Measurements from ENCODE around the gene FZD7.

DNA sequence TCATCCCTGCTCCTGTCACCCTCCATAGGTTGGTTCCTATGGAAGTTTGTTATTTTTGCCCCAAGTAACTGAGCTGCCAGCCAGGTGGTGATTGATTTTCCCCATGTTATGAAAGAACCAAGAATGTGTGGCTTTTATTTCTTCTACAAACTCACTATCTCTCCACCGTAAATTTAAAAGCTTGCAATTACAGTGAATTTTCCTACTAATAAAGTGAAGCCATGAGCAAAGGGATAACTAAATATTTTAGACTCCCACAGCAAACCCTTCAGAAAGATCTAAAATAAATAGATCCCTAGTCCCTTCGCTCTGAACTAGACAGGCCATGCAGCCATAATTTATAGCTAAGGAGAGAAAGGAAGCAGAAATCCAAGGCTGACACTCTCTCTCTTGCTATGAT, 33.2 kb downstream of the FZD7 start:
- TF ChIP-seq, protein P1, sequence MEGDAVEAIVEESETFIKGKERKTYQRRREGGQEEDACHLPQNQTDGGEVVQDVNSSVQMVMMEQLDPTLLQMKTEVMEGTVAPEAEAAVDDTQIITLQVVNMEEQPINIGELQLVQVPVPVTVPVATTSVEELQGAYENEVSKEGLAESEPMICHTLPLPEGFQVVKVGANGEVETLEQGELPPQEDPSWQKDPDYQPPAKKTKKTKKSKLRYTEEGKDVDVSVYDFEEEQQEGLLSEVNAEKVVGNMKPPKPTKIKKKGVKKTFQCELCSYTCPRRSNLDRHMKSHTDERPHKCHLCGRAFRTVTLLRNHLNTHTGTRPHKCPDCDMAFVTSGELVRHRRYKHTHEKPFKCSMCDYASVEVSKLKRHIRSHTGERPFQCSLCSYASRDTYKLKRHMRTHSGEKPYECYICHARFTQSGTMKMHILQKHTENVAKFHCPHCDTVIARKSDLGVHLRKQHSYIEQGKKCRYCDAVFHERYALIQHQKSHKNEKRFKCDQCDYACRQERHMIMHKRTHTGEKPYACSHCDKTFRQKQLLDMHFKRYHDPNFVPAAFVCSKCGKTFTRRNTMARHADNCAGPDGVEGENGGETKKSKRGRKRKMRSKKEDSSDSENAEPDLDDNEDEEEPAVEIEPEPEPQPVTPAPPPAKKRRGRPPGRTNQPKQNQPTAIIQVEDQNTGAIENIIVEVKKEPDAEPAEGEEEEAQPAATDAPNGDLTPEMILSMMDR (IDR thresholded peaks at IDR 0.05 in 8 of 11, conservative IDR thresholded peaks at IDR 0.05 in 3 of 11) = no peak
- TF ChIP-seq POLR2A (IDR thresholded peaks at IDR 0.05) = no peak
